GM18873 (cell line): ENCODE results near the gene ATRN.
"Not testable (repeated sequence)": the region's sequence is repeated elsewhere in the genome, so short reads cannot be mapped to it uniquely, and the experiment has no call there.

Experiments
- ATAC-seq: cut with Tn5 transposase; IDR thresholded peaks from one replicate; pipeline ENCODE4 v1.9.1; 2021; ENCODE audit warnings: mild to moderate bottlenecking, moderate library complexity, moderate number of reproducible peaks; ENCODE audit not compliant: unreplicated experiment, low FRiP score

Gene ATRN

DNA sequence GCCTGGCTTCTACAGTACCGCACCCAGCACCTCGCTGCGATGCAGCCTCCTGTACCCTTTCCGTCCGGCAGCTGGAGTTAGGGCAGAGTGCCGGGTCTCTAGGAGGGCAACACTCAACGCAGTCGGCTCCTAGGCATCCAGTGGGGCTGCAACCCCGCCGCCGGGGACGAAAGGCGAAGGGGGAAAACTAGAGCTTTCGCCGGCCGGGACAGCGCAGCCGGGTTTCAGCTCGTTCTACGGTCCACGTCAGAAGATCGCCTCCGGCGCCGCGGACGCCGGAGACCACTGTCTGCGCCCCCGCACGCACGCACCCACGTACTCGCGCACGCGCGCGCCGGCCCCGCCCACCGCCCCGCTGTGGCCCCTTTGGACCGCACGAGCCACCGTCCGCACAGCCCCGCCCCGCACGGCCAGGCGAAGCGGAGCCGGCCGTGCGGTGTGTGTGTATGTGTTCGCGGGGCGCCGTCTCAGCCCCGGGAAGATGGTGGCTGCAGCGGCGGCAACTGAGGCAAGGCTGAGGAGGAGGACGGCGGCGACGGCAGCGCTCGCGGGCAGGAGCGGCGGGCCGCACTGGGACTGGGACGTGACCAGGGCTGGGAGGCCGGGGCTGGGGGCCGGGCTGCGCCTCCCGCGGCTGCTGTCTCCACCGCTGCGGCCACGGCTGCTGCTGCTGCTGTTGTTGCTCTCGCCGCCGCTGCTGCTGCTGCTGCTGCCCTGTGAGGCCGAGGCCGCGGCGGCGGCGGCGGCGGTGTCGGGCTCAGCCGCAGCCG, at the start of gene ATRN:
Gene ATRN, plus strand, starts transcription at position 392 of the 770 bp plus-strand sequence. Its CDS starts 90 bp downstream, at position 482.
- ATAC-seq: peak; percentile 64

DNA sequence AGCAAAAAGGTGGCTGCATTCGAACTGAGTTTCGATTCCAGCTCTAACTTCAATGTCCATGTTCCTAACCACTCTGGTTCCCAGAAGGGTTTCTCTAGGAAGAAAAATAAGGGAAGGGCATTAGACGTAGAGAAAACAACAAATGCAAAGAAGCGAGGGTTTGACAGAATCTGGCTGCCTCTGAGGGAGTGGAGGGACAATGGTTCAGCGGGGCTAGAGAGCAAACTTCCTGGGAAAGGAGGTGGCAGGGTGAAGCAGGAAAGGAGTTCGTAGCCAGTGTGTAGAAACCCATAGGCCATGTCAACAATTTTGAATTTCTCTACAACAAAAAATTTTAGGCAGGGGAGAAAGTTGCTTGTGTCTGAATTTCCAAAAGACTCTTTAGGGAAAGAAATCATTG, 48.8 kb upstream of the ATRN start:
- no peak for ATAC-seq

DNA sequence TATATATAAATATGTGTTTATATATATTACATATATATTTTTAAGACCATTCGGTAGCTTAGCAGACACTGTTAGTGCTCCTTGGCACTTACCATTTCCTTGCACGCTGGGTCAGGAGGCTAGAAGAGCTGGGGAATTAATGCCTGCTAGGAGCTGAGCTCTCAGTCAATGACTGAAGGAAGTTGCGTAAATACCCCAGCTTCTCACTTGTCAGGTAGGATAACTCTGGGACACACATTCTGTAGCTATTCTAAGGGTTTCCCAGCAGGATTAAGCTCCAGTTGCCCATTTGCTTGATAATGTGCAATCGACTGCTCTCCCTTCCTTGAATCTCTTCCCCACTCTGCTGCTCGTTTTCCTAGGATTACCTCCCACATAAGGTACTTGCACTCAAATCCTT, 47.7 kb upstream of the ATRN start:
- ATAC-seq: no peak

DNA sequence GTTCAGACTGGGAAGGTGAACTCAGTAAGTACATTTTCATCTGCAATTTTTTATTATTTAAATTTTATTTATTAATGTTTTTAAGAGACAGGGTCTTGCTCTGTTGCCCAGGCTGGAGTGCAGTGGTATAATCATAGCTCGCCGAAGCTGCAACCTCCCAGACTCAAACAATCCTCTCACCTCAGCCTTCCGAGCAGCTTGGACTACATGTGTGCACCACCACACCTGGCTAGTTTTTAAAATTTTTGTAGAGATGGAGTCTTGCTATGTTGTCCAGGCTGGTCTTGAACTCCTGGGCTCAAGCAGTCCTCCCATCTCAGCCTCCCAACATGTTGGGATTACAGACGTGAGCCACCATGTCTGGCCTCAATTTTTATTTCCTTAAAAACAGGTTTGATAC, 44.1 kb upstream of the ATRN start:
- not testable (repeated sequence) for ATAC-seq

DNA sequence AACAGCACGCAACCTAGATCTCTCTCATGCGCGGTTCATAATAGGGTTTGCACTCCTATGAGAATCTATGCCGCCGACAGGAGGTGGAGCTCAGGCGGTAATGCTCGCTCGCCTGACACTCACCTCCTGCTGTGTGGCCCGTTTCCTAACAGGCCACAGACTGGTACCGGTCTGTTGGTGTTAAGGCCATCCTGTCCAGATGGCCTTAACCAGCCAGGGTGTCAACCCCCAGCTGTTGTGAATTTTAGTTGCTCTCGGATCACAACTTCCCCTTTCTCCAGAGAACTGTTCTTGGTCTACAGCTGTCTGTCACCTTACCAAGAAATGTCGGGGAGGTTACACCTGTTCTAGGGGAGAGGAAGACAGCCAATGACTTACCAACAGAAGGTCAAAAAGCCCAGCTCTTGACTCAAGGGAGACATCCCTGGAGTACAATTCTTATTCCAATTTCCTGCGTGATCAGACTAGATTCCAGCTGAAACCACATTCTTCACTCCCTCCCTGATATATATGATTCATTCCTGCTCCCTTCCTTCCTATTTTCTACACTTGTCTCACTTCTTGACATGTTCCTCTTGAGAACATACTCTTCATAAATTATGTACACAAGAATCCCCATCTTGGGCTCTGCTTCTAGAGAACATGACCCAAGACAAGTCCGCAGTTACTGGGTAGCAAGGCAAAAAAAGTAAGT, 40.3 kb upstream of the ATRN start:
- no peak for ATAC-seq

DNA sequence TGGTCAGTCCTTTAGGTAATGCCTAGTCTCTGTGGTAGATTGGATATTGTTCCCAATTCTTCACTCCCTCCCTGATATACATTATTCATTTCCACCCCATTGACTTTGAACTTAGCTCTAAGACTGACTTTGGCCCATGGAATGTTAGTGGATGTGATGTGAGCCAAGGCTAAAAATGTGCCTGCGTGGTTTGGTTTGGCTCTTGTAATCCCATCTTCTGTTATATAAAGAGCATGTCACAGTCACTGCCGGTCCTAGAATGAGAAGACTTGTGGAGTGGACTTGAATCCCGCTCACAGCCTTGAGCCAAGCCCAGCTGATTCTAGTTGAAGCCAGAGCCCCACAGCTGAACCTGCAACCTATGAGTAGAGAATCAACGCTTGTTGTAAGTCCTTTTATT, 39.7 kb upstream of the ATRN start:
- no peak for ATAC-seq

DNA sequence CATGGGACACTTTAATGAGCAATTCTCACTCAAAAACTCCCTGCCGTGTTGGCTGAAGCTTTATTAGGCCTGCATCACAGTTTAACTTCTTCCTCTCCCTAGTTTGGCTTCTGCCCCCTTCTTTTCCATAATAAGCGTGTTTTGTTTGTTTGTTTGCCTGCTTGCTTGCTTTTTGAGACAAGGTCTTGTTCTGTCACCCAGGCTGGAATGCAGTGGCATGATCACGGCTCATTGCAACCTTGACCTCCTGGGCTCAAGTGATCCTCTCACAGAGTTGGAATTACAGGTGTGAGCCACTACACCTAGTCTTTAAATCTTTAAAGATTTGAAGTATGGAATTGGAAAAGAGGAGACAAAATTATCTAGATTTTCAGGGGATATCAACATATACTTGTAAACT, 38.0 kb upstream of the ATRN start:
- no peak for ATAC-seq

DNA sequence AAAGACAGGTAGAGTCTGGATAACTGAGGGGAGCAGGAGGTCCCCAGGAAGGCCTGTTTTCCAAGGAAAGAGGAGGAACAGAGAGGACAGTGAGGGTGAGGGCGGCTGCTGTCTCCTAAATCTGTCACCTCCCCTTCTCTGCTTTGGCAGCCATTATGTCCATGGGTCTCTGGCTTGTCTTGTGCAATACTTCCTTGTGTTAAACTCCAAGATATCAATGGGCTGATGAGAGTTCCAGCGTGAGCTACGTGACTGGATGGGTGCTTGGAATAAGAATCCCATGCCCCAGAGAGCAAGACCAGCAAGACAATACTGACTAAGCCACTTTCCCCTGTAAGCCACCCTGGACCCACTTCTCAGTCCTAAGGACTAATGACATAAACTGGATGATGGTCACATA, 37.1 kb upstream of the ATRN start:
- no peak for ATAC-seq

DNA sequence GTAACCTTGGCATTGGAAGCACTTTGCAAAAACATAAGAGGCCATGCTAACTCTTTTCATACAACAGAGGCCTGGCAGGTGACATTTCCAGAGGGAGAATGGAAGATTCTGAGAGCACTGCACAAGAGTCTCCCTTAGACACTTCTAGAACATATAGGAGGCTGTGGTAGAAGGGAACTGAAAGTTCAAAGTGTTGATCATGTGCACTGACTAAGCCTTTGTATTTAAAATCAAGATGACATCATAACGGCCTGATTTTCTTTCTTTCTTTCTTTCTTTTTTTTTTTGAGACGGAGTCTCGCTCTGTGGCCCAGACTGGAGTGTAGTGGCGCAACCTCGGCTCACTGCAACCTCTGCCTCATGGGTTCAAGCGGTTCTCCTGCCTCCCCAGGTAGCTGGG, 36.6 kb upstream of the ATRN start:
- no peak for ATAC-seq

DNA sequence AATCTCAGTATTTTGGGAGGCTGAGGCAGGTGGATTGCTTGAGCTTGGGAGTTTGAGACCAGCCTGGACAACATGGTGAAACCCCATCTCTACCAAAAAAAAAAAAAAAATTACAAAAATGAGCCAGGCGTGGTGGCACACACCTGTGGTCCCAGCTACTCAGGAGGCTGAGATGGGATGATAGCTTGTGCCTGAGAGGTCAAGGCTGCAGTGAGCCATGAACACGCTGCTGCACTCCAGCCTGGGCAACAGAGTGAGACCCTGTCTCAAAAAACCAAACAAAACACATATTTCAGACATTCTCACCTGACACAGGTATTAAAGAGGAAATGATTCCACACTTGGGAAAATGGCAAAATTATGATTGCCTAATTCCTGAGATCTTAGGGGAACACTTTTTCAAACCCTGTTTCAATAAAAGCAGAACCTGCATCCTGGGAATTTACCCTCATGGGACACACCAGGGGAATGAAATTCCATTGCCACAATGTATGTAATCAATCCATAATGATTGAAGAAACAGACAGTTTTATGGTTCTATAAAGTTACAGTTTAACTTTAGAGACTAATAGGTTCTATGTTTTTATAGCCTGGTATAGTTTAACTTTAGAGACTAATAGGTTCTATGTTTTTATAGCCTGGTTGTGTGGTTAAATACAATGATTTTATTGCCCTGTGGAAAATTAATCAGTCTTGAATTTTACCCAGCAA, 33.8 kb upstream of the ATRN start:
- no peak for ATAC-seq

DNA sequence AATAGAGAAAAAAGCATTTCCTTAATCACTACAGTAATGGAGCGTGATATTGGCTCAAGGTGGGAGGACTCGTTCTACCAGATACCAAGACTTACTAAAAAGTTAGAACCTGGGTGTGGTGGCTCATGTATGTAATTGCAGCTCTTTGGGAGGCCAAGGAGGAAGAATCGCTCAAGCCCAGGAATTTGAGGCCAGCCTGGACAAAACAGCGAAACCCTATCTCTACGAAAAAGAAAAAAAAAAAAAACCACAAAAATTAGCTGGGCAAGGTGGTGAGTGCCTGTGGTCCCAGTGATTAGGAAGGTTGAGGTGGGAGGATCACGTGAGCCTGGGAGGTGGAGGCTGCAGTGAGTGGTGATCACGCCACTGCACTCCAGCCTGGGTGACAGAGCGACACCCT, 24.0 kb upstream of the ATRN start:
- ATAC-seq: no peak

DNA sequence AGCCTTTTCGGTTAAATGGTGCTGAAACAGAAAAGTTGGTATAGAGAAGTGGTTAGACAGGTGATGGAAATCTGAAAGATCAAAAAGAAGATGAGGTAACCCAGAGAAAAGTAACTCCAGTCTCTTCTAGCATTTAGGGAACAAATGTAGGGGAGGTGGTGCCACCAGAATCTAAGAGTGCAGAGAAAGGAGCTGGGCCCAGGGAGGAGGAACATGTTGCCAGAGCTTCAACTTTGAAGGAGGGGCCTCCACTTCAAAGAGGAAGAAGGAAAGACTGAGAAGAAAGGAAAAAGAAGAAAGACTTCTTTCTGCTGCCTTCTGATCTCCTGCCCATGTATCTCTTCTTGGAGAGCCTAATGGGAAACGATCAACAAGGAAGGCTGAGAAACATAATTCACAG, 23.5 kb upstream of the ATRN start:
- ATAC-seq: no peak

DNA sequence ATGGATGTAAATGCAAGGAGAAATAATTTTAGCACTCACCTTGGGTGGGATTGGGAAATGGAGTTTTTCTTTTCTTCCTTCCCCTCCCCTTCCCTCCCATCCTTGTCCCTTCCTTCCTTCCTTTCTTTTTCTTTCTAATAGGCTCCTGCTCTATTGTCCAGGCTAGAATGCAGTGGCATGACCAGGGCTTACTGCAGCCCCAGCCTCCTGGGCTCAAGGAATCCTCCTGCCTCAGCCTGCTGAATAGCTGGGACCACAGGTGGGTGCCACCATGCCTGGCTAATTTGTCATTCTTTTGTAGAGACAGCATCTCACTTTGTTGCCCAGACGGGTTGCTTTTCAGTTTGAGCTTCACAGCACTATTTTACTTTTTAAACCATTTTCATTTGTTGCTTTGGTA, 21.5 kb upstream of the ATRN start:
- ATAC-seq: no peak

DNA sequence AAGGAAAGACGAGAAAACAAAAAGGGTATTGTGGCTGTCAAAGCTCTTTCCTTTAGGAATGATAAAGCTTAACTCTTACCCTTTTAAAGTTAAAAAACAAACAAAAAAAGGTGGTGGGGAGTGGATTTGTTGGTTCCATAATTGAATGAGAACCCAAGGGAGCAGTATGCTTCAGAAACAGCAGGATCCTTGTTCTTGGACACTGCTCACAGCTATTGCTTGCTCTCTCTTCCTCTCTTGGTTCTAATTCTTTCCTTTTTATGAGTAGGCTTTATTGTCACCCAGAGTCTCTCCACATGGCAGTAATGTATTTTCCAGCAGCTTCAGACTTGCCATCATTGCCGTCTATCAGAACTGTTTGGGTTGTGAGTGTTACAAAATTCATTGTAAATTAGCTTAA, 18.7 kb upstream of the ATRN start:
- no peak for ATAC-seq

DNA sequence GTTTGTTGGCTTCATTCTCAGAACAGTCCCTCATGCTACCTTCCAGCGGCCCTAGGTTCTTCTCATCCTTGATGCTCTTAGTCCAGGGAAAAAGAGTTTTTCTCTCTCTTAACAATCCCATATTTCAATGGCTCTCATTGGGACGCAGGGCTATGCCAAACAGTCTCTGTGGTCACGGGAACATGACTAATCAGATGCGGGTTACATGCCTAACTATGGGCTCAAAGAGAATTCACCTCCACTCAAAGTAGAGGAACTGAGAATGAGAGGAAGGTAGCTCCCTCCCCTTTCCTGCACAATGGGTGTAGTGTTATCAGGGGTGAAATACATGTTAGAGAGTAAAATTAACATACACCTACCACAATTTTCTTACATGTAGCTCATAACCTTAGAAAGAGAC, 18.1 kb upstream of the ATRN start:
- no peak for ATAC-seq

DNA sequence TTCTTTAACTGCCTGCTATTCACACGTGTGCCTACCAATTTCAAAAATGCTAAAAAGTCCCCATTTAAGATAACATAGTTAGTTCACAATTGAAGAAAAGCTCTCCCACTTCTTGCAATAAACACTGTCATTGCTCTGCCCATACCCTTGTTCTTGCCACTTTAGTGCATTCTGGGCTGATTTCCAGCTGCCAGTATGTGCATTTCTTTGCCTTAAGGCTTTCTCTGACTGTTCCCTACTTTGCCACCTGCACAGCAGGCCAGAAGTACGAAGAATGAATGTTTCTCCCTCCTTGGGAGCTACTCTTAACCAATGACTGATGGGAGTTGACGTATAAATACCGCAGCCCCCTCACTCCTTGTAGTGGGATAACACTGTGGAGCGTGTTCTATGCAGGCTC, 16.0 kb upstream of the ATRN start:
- ATAC-seq: no peak

DNA sequence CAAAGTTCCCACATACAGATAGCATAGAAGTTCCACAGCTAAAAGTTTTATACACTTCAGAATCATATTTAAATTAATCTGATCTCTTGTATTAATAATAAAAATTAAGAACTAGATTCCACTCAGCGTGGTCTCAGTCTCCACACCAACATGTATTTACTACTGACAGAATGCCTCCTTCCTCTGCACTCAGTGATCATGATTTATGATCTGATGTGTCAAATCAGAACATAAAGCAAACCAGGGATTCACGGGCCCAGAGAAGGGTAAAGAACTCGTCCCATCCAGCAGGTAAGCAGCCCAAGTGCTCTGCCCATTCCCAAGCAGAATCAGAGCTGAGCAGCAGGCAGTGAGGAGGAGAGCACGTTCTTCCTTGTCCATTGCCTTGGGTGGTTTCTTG, 14.2 kb upstream of the ATRN start:
- ATAC-seq: no peak

DNA sequence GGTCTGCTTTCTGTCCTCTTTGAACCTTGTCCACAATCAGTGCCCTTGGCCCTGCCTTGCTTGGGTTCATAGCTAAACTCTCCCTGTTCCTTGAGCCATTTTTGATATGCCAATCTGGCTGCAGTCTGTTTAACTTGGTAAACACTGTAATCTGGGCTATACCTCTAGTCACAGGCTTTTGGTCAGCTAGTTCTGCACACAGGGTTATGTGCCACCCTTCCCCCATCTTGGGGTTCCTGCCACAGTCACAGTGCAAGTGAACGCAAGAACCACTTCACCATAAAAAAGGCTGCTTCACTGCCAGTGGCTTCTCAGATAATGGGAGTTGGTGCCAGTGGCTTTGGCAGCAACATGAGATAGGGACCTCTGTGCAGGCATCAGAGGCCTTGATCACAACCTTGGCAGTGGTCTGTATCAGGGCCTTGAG, 10.9 kb upstream of the ATRN start:
- no peak for ATAC-seq

DNA sequence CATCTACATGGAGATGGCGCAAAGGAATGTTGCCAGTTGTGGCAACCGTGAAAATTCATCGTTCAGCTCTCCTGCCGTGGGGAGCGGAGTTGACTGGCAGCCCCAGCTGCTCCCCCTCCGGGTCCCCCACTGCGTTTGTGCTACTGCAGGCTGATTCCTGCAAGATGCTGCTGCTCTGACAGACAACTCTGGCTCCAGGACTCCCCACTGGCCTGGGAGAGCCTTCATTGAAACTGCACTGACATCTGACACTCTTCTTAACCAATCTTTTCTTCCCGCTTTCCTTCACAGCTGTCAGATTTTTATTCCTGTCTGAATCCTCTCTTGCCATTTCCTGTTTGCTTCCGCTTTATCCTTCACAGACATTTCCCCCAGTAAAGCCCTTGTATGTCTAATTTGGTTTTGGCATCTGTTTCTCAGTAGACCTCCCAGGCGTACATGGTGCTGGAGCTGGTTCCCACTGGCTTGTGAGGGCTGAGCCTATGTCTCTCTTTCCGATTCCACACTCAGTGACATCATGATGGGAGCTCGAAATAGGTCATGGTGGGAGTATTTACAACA, 9.5 kb upstream of the ATRN start:
- ATAC-seq: no peak

DNA sequence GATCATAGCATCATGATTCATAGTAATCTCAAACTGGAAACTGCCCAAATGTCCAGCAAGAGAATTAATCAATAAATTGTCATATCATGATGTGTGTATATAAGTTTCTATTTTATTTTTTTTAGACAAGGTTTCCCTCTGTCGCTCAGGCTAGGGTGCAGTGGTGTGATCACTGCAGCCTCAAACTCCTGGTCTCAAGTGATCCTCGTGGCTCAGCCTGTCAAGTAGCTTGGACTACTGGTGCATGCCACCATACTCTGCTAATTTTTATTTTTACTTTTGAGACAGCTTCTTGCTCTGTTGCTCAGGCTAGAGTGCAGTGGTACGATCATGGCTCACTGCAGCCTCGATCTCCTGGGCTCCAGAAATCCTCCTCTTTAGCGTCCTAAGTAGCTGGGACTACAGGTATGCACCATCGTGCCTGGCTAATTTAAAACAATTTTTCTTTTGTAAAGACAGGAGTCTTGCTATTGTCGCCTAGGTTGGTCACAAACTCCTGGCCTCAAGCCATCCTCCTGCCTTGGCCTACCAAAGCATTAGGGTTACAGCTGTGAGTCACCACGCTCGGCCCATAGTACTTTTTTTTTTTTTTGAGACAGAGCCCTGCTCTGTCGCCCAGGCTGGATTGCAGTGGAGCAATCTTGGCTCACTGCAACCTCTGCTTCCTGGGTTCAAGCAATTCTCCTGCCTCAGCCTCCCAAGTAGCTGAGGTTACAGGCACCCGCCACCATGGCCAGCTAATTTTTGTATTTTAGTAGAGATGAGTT, 8.7 kb upstream of the ATRN start:
- ATAC-seq: no peak

DNA sequence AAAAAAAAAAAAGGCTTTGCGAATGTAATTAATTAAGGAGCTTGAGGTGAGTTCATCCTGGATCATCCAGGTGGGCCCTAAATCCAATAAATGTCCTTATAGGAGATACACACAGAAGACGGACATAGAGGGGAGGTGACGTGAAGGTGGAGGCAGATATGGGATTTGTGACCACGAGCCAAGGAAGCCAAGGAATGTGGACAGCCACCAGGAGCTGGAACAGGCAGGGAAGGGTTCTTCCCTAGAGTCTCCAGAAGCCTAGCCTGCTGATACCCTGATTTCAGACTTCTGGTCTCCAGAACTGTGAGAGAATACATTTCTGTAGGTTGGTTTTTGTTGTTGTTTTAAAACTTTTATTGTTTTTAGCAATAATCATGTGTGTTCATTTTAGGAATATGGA, 6.7 kb upstream of the ATRN start:
- ATAC-seq: no peak
